GM21717 (cell line): ENCODE results near the gene GLT6D1.

Source experiments
- ATAC-seq: cut with Tn5 transposase; IDR thresholded peaks from one replicate; pipeline ENCODE4 v1.9.1; 2021; ENCODE audit warnings: mild to moderate bottlenecking, moderate library complexity; ENCODE audit not compliant: unreplicated experiment

Gene GLT6D1

GRCh38 chr9:135588371-135588770 lies 51.0 kb downstream of the GLT6D1 start:
- ATAC-seq: no peak

GRCh38 chr9:135587658-135588057 lies 51.7 kb downstream of the GLT6D1 start:
- no peak for ATAC-seq

DNA sequence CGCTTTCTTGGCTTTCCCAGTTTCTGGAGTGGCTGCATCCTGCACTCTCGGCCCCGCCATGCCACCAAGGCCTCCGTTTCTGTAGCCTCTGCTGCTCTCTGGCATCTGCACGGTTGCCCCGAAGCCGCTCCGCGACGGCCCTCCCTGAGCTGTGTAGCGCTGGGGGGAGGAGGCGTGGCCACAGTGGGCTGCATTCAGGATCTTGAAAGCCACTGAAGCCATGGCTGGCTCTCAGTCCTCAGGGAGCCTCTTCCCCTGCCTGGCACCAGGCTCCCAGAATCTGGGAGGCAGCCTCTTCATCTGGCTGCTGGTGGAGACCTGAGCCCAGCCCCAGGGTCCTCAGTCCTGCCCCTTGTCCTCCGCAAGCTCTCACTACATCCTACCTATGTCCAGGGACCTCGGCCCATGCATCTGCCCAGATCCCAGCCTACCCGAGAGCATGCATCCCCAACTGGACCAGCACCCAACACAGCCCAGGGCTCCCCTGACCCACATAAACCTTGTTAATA lies 52.7 kb downstream of the GLT6D1 start:
- no peak for ATAC-seq

DNA sequence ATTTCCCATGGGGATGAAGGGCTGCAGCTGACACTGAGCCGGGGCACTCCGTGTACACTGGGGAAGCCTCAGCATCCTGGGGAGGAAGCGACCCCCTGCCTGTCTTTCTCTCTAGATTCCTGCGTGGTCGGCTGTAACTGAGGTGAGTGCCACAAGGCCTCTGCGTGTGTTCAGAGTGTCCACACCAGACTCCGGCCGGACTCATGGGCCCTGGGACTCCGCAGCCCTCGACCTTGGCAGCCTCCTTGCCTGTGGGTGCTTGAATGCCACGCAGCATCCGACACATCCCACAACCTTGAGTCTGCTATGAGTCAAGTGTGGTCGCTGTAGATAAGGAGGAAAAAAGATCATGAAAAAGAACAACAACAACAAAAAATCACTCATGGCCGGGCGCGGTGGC lies 54.4 kb downstream of the GLT6D1 start:
- no peak for ATAC-seq

DNA sequence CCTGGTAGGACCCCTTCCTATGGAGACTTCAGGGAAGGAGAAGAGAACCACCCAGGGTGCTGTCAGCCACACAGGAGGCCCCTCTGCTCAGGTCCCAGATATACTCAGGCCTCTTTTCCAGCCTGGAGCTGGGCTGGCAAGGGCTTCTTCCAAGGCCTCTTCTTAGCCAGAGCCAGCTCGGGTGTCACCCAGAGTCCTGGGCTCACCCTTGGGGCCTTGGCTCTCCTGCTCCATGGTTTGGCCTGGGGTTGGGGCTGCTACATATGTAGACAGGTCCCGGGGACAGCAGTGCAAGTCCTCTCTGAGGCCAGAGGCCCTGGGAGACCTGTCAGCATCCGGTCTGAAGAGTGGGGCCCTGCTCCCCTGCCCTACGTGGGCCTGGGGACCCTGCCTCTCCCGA lies 55.0 kb downstream of the GLT6D1 start:
- no peak for ATAC-seq

DNA sequence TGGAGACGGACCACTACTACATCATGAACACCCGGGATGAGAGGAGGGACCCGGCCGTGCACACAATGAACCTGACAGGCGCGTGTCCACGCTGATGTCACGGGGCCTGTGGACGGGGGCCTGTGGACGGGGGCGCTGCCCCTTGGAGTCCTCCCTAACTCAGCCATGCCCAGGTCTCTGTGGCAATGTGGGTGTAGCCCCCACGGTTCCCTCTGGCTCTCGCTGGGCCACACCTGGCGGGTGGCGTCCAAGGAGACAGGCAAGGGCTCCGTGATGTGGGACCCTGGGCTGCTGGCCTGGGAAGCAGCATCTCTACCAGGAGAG lies 55.7 kb downstream of the GLT6D1 start:
- no peak for ATAC-seq

- no peak for ATAC-seq
These were observed 56.2 kb downstream of the GLT6D1 start for GRCh38 chr9:135582966-135583687.

DNA sequence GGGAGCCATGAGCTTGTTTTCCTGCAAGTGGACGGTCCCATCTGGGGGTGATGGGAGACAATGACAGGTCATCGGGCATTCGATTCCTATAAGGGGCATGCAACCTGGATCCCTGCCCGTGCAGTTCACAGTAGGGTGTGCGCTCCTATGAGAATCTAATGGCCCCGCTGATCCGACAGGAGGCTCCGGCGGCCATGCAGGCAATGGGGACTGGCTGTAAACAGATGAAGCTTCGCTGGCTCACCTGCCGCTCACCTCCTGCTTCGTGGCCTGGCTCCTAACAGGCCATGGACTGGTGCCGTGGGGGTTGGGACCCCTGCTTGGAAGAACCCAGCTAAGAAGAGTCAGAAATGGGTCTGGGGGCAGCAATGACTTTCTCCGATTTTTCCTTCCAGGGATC lies 56.8 kb downstream of the GLT6D1 start:
- no peak for ATAC-seq

DNA sequence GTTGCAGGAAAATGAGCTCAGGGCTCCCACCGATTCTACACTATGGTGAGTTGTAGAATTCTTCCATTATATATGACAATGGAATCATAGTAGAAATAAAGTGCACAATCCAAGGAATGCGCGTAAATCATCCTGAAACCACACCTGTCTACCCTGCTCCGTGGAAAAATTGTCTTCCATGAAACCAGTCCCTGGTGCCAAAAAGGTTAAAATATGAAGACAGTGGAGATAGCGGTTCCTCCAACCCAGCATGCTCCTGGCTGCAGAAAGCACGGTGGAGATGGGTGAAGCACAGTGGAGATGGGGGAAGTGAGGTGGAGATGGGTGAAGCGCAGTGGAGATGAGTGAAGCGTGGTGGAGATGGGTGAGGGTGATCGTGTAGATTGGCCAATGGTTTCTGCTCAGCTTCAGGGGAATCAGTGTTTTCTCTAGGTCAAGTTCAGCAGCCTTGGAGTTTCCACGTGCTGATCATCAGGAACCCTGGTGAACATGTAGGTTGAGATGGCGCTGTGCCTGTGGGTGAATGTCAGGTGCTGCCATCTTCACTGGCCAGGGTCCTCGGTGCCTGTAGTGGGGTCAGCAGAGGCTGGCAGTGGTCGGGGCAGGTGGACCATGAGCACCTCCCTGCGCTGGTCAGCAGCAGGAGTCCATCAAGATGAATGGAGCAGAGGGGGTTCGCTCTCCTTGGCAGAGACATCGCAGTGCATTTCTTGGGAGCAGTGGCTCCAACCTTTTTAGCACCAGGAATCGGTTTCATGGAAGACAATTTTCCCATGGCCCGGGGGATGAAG lies 57.5 kb downstream of the GLT6D1 start:
- no peak for ATAC-seq

- no peak for ATAC-seq
These were observed 58.5 kb downstream of the GLT6D1 start for GRCh38 chr9:135580664-135581380.

GRCh38 chr9:135579889-135580660 lies 59.3 kb downstream of the GLT6D1 start:
- ATAC-seq: no peak

DNA sequence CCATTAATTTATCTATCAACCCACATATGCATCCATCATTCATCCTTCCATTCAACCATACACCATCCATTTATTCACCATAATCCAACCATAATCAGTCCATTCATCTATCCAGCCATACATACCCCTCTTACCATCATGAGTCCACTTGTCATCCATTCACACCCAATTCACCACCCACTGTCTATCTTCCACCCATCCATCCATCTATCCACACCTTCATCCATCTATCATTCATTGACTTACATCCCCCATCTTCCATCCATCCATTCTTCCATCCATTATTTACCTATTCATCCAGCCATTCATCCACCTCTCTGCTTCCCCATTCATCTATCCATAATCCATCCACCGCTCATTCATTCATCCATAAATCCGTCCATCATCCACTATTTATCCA lies 60.0 kb downstream of the GLT6D1 start:
- no peak for ATAC-seq

- no peak for ATAC-seq
These were observed 62.1 kb downstream of the GLT6D1 start for GRCh38 chr9:135577256-135577655.

GRCh38 chr9:135575995-135576631 lies 63.2 kb downstream of the GLT6D1 start:
- ATAC-seq: no peak

GRCh38 chr9:135574943-135575342 lies 64.4 kb downstream of the GLT6D1 start:
- ATAC-seq: no peak

GRCh38 chr9:135574331-135574730 lies 65.0 kb downstream of the GLT6D1 start:
- no peak for ATAC-seq
